Neuron (in vitro differentiated cells): ENCODE data around the gene EIF4B.
"Not testable (repeated sequence)": the region's sequence is repeated elsewhere in the genome, so short reads cannot be mapped to it uniquely, and the experiment has no call there.

Experiments used
- H2AFZ ChIP-seq: one replicate; pipeline ENCODE4 v1.6.1; 2013; ENCODE audit warnings: low read depth, mild to moderate bottlenecking, inconsistent platforms, low read length, moderate library complexity
- H3K27me3 ChIP-seq: one replicate; pipeline ENCODE4 v1.6.1; 2013; ENCODE audit warnings: low read length; ENCODE audit not compliant: insufficient read depth
- H3K36me3 ChIP-seq: one replicate; pipeline ENCODE4 v1.6.1; 2013; ENCODE audit warnings: low read length; ENCODE audit not compliant: insufficient read depth
- H3K4me1 ChIP-seq: one replicate; pipeline ENCODE4 v1.6.1; 2013; ENCODE audit warnings: low read length; ENCODE audit not compliant: insufficient read depth
- H3K4me3 ChIP-seq: 2 replicates; pipeline ENCODE4 v1.5.1; 2013; ENCODE audit warnings: mild to moderate bottlenecking, low read length, moderate library complexity
- H3K9me3 ChIP-seq: one replicate; pipeline ENCODE4 v1.6.1; 2013; ENCODE audit warnings: low read length

Gene EIF4B

DNA sequence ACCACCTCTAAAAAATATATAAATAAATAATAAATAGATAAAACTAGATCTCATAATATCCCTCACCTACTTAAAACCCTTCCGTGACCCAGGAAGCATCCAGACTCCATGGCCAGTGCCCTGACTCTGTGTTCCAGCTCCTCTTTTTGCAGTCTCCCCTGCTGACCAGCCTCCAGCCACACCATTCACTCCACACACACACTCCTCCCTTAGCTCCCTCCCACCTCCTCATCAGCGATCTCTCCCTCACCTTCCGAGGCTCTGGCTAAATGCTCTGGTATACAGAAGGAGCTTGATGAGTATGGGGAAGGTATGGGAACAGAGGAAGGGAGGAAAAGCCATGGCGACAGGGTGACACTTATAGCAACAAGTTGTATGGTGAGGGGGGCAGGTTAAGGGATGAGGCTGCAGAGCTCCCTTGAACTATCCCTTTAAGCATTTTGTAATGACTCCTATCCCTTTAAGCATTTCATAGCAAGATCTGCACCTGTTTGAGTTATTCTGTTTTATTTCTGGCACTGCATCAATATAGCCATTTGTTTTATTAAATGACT lies 26.1 kb upstream of the EIF4B start:
- H2AFZ ChIP-seq, result no peak overlapping the region
- H3K27me3 ChIP-seq, result peaks cover 6% of the 10 kb centered on the region
- H3K9me3 ChIP-seq, result no peaks in the 10 kb centered on the region
- no peaks in the 10 kb centered on the region for H3K36me3 ChIP-seq
- no peak overlapping the region for H3K4me3 ChIP-seq
- no peaks in the 10 kb centered on the region for H3K4me1 ChIP-seq

DNA sequence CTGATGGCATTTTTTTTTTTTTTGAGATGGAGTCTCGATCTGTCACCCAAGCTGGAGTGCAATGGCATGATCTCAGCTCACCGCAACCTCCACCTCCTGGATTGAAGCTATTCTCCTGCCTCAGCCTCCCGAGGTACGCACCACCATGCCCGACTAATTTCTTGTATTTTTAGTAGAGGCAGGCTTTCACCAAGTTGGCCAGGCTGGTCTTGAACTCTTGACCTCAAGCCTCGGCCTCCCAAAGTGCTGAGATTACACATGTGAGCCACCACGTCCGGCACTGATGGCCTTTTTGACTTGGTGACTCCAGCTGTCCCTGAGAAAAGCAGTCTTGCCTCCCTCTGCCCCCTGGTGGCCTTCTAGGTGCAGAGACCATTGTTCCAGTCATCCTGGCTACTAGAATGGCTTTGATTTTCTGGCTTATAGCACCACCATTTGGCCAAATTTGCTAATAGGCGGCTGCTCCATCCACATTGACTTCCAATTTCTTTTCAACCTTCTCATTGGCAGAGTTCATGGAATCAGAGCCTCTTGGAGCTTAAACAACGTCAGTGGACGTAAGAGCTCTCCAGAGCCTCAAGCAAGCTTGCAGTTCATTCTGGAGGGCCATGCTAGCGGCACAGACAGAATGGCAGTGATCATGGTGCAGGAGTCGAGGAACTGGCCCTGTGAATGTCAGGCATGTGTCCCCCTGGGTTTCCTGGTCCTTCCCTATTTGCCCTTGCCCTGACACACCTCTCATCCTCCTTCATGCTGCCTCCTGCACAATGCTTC lies 25.4 kb upstream of the EIF4B start:
- H3K9me3 ChIP-seq, result no peaks in the 10 kb centered on the region
- no peaks in the 10 kb centered on the region for H3K36me3 ChIP-seq
- no peak overlapping the region for H2AFZ ChIP-seq
- peaks cover 9% of the 10 kb centered on the region for H3K27me3 ChIP-seq
- no peak overlapping the region for H3K4me3 ChIP-seq
- H3K4me1 ChIP-seq, result no peaks in the 10 kb centered on the region

DNA sequence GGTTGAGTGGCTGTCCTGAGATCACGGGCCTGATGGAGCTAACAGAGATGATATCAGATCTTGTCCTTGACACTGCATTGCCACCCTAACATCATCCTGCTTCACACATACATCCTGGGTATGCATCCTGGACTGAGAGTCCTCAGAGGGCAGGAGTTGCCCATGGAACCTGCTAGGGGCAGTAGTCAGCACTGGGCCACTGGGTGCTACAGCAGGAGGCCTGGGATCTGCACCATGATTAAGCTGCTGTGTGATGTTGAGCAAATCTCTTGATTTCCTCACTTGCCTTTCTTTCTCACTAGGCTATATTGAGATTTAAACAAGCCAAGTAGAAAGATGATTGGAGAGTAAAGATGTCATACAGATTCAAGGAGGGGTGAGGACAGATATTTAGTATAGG lies 22.1 kb upstream of the EIF4B start:
- no peaks in the 10 kb centered on the region for H3K9me3 ChIP-seq
- H2AFZ ChIP-seq, result no peak overlapping the region
- H3K27me3 ChIP-seq, result peaks cover 9% of the 10 kb centered on the region
- H3K4me3 ChIP-seq, result no peak overlapping the region
- H3K36me3 ChIP-seq, result no peaks in the 10 kb centered on the region
- no peaks in the 10 kb centered on the region for H3K4me1 ChIP-seq

DNA sequence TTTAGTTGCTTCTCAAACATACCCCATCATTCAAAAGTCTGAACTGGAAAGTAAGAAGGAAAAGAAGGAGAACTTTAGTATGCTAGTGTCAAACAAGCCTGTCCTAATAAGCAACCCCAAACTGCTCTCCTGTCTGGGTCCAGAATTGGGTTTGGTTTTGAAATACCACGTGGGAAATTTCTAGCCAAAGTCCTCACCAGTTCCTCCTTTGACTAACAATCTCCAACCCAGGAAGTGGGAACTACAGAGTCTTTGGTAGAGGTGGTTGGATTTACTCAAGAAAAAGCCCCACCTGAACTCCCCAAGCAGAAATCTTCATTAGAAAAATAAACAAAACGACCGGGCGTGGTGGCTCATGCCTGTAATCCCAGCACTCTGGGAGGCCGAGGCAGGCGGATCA lies 17.4 kb upstream of the EIF4B start:
- Histone ChIP-seq H3K27me3 (peaks cover 13% of the 10 kb centered on the region), H3K9me3 (no peaks in the 10 kb centered on the region), H3K4me3 (no peak overlapping the region), H3K36me3 (no peaks in the 10 kb centered on the region), H2AFZ (no peak overlapping the region), H3K4me1 (peaks cover 2% of the 10 kb centered on the region)

DNA sequence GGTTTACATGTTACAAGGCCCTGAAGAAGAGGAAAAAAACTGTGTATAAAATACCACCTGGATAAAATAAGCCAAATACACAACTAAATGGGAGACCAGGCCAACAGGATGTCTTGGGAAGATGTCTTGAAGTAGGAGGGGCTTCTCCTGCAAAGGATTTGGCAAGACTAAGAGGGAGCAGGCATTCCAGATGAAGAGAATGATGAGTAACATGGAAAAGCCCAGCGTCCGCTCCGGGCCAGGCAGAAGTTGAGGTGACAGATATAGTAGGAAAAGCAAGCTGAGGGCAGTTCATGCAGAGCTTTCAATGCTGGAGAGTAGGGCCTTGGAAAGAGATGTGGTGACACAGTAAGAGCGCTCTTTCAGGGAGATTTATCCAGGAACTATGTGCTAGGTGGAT lies 16.1 kb upstream of the EIF4B start:
- no peaks in the 10 kb centered on the region for H3K36me3 ChIP-seq
- no peaks in the 10 kb centered on the region for H3K9me3 ChIP-seq
- peaks cover 10% of the 10 kb centered on the region for H3K27me3 ChIP-seq
- peaks cover 2% of the 10 kb centered on the region for H3K4me1 ChIP-seq
- H3K4me3 ChIP-seq, result no peak overlapping the region
- no peak overlapping the region for H2AFZ ChIP-seq

DNA sequence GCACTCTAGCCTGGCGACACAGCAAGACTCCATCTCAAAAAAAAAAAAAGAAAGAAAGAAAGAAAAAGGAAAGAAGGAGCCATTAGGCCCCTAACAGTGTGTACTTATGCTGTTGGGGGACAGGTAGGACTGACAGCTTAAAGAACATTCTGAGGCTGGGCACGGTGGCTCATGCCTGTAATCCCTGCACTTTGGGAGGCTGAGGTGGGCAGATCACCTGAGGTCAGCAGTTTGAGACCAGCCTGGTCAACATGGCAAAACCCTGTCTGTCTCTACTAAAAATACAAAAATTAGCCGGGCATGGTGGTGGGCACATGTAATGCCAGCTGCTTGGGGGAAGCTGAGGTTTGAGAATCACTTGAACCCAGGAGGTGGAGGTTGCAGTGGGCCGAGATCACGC lies 14.0 kb upstream of the EIF4B start:
- not testable (repeated sequence) for H3K4me3 ChIP-seq, H3K9me3 ChIP-seq, H3K27me3 ChIP-seq, H3K4me1 ChIP-seq, H2AFZ ChIP-seq, H3K36me3 ChIP-seq

DNA sequence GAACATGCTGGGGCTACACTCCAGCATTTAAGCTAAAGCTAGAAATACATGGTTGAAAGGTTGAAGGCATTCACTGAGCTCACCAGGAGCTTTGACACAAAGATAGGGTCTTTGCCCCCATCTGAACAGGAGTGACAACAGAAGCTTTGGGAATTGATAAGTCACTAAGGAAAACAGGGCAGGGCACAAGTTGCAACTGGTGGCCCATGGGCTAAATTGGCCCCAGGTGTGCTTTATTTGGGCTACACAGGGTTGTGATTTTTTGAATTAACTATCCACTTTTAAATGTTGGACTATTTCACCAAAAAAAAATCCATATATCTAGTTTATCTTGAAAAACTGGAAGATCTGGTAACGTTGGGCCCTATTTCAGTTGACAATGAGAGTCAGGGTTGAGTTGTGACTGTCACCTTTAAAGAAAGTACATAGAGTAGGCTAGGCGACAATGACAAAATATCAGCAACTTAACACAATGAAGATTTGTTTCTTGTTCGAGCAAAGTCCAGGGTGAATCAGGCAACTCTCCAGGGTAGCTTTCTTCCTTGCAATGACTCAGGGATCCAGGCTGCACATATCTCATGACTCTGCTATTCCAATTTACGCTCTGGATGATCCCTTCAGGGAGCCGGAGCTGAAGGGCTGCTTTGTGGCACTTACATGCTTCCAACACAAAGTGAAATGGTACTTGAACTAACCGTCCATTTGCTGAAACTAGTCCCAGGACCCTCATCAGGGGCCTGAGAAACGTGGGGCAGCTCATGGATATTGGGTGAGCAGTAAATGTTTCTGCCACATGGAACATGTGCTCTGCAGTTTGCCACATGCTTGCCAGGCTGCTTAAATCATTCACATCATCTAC lies 13.3 kb upstream of the EIF4B start:
- H2AFZ ChIP-seq, result no peak overlapping the region
- H3K4me1 ChIP-seq, result peaks cover 2% of the 10 kb centered on the region
- H3K36me3 ChIP-seq, result no peaks in the 10 kb centered on the region
- H3K27me3 ChIP-seq, result peaks cover 6% of the 10 kb centered on the region
- no peaks in the 10 kb centered on the region for H3K9me3 ChIP-seq
- H3K4me3 ChIP-seq, result no peak overlapping the region

DNA sequence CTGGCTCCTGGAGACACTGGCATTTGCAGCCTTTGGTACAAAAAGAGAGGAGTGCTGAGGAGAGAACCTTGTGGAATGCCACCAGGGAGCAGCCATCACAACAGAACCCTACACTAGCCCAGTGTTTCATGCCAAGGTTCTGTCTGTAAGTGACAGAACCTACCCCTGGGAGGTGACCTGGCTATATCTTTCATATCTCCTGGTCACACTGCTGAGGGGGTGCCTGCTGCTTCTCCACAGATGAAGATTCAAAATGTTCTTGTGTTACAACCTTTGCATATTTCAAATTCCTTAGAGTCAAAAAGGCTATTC lies 12.7 kb upstream of the EIF4B start:
- H3K36me3 ChIP-seq, result no peaks in the 10 kb centered on the region
- H2AFZ ChIP-seq, result no peak overlapping the region
- H3K4me1 ChIP-seq, result peaks cover 2% of the 10 kb centered on the region
- H3K4me3 ChIP-seq, result no peak overlapping the region
- no peaks in the 10 kb centered on the region for H3K9me3 ChIP-seq
- H3K27me3 ChIP-seq, result peaks cover 6% of the 10 kb centered on the region

DNA sequence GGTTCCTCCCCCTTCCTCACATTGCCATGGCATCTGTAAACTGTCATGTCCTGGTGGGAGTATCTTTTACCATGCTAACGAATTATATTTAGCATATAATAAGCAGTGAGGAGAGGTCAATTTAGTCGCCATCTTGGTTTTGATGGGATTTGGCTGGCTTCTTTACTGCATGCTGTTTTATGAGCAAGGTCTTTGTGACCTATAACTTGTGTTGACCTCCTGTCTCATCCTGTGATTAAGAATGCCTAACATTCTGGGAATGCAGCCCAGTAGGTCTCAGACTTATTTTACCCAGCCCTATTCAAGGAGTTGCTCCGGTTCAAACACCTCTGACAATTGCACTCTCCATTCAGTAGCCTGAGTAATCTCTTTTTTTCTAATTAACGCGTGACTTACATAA lies 2.1 kb upstream of the EIF4B start:
- H3K4me1 ChIP-seq, result peaks cover 19% of the 10 kb centered on the region
- no peak overlapping the region for H3K4me3 ChIP-seq

DNA sequence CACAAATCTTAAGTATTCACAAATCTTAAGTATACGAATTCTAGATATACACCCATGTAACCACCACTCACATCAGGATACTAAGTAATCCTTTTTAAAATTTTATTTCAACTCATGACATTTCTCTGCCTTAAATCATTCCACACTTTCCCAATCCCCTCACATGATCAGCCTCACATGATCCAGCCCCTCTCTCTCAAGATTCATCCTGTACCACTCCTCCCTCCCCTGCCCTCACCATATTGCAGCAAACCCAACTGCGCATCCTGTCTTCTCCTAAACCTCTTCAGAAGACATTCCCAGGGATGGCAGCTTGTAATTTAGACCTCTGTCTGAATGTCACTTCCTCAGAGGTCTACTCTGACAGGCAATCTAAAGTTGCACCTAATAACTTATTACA lies 1.7 kb upstream of the EIF4B start:
- H3K4me1 ChIP-seq, result peaks cover 19% of the 10 kb centered on the region
- H3K27me3 ChIP-seq, result no peaks in the 10 kb centered on the region
- H3K36me3 ChIP-seq, result peaks cover 11% of the 10 kb centered on the region
- H3K9me3 ChIP-seq, result no peaks in the 10 kb centered on the region
- H3K4me3 ChIP-seq, result peak overlapping the region; percentile 98
- H2AFZ ChIP-seq, result no peak overlapping the region

More for the DNA sequence above, 2.1 kb upstream of the EIF4B start:
- Histone ChIP-seq H3K9me3 (no peaks in the 10 kb centered on the region), H2AFZ (no peak overlapping the region), H3K36me3 (peaks cover 9% of the 10 kb centered on the region), H3K27me3 (no peaks in the 10 kb centered on the region)

DNA sequence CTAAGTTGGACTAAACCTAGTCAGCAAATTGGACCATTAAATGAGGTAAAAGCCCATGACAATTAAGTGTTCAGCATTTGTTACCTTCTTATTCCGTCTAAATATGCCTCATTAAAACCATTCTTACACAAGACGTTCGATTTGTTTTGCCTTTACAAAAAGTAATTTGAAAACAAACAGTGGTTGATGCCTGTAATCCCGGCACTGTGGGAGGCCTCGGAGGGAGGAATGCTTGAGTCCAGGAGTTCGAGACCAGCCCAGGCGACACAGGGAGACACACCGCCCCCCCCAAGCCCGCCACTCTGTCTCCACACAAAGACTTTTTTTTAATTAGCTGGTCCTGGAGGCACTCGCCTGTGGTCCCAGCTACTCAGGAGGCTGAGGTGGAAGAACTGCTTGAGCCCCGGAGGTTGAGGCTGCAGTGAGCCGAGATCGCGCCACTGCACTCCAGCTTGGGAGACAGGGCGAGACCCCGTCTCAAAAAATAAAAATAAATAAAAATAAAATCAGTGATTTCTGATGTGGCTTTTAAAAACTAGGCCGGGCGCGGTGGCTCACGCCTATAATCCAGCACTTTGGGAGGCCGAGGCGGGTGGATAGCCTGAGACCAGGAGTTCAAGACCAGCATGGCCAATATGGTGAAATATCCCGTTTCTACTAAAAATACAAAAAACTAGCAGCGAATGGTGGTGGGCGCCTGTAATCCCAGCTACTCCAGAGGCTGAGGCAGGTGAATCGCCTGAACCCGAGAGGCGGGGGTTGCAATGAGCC lies 856 bp upstream of the EIF4B start:
- no peak overlapping the region for H2AFZ ChIP-seq
- peaks cover 2% of the 10 kb centered on the region for H3K9me3 ChIP-seq
- H3K27me3 ChIP-seq, result no peaks in the 10 kb centered on the region
- peak overlapping the region; percentile 98 for H3K4me3 ChIP-seq
- peaks cover 20% of the 10 kb centered on the region for H3K36me3 ChIP-seq
- peaks cover 19% of the 10 kb centered on the region for H3K4me1 ChIP-seq

DNA sequence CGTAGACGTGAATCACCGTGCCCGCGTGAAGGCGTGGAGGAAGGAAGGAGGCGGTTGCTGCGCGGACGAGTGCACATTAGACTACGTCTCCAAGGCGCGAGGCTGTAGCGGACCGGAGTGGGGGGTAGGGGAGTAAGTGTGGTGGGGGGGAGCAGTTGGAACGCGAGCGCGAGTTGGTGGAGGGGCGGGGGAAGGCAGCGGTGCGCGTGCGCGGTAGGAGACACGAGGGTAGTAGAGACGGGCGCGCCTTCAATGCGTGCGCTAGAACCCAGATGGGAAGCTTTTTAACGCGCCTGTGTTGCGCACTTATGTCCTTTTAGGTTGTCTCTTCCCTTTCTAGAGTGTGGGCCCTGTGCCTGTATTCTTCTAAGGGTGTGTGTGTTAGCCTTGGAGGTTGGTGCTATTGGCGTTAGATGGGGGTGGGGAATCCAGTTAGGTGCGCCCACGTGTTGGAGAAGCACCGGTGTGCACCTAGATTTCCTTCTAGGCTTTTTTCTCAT lies 604 bp downstream of the EIF4B start:
- H2AFZ ChIP-seq, result no peak overlapping the region
- peaks cover 31% of the 10 kb centered on the region for H3K36me3 ChIP-seq
- H3K4me1 ChIP-seq, result peaks cover 19% of the 10 kb centered on the region
- no peaks in the 10 kb centered on the region for H3K27me3 ChIP-seq
- peak overlapping the region; percentile 98 for H3K4me3 ChIP-seq
- peaks cover 5% of the 10 kb centered on the region for H3K9me3 ChIP-seq

DNA sequence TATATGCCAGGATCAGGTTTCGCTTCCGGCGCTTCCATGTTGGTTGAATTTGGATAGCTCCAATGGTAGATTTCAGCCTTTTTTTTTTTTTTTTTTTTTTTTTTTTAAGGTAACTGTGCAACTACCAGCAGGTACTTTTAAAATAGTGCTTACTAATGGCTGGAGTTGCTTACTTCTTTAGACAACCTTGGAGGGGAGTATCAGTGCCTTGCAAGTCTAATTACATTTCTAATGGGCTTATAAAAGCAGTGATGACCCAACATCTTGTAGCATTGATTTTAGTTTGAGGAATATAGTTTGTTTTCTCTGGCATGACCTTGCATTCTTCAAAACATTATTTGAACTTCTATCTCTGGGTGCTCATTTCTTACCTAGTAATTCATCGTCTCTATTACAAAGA lies 1.1 kb downstream of the EIF4B start:
- H3K36me3 ChIP-seq, result peaks cover 31% of the 10 kb centered on the region
- H3K9me3 ChIP-seq, result peaks cover 5% of the 10 kb centered on the region
- H2AFZ ChIP-seq, result no peak overlapping the region
- no peaks in the 10 kb centered on the region for H3K27me3 ChIP-seq
- H3K4me1 ChIP-seq, result peaks cover 19% of the 10 kb centered on the region
- H3K4me3 ChIP-seq, result peak overlapping the region; percentile 98
